HepG2 (cell line): ENCODE measurements around the gene KIZ. TPM values are rescaled to one million over a fixed set of nuclear protein-coding genes. Genes with fewer than 3 reads are reported as not detected.

Experiments used
- ATF2 ChIP-seq: sonication (generic); formaldehyde crosslinking; IDR thresholded peaks from 2 replicates; pipeline ENCODE4 v1.4.0; 2020; ENCODE audit warnings: missing genetic modification reagents
- BATF2 ChIP-seq: sonication (generic); formaldehyde crosslinking; IDR thresholded peaks from 2 replicates; pipeline ENCODE4 v1.8.0; 2022; ENCODE audit warnings: mild to moderate bottlenecking, missing genetic modification reagents, moderate library complexity
- CENPT ChIP-seq: sonication (generic); formaldehyde crosslinking; IDR thresholded peaks from 2 replicates; pipeline ENCODE4 v1.8.0; 2022; ENCODE audit warnings: low read depth, mild to moderate bottlenecking, moderate library complexity, missing genetic modification reagents
- E2F1 ChIP-seq: sonication (generic); formaldehyde crosslinking; IDR thresholded peaks from 2 replicates; pipeline ENCODE4 v1.5.0; 2020; ENCODE audit warnings: missing genetic modification reagents
- HOXD1 ChIP-seq: sonication (generic); formaldehyde crosslinking; IDR thresholded peaks from 2 replicates; pipeline ENCODE4 v1.5.0; 2020; ENCODE audit warnings: missing genetic modification reagents
- MBNL3 ChIP-seq: fragments of 250-450 bp; sonication (Bioruptor Pico); conservative IDR thresholded peaks from 2 replicates; pipeline ENCODE4 v1.8.0; 2022; ENCODE audit warnings: mild to moderate bottlenecking, inconsistent platforms
- MED8 ChIP-seq: sonication (generic); formaldehyde crosslinking; IDR thresholded peaks from 2 replicates; pipeline ENCODE4 v1.8.1; 2023; ENCODE audit warnings: mild to moderate bottlenecking, missing genetic modification reagents; ENCODE audit not compliant: insufficient replicate concordance
- PHF8 ChIP-seq: sonication (generic); formaldehyde crosslinking; IDR thresholded peaks from 2 replicates; pipeline ENCODE4 v1.5.0; 2020; ENCODE audit warnings: missing genetic modification reagents
- SAFB2 ChIP-seq: sonication (generic); formaldehyde crosslinking; IDR thresholded peaks from 2 replicates; pipeline ENCODE4 v1.5.1; 2020; ENCODE audit warnings: missing genetic modification reagents, low read depth, mild to moderate bottlenecking, borderline replicate concordance
- SIX1 ChIP-seq: sonication (generic); formaldehyde crosslinking; IDR thresholded peaks from 2 replicates; pipeline ENCODE4 v1.4.0; 2020; ENCODE audit warnings: missing genetic modification reagents, borderline replicate concordance
- TERF1 ChIP-seq: sonication (generic); formaldehyde crosslinking; IDR thresholded peaks from 2 replicates; pipeline ENCODE4 v1.8.0; 2022; ENCODE audit warnings: mild to moderate bottlenecking, missing genetic modification reagents, moderate library complexity
- UBTF ChIP-seq: sonication (generic); formaldehyde crosslinking; IDR thresholded peaks from 2 replicates; pipeline ENCODE4 v1.4.0; 2020; ENCODE audit warnings: mild to moderate bottlenecking, missing genetic modification reagents
- ZBTB33 ChIP-seq: sonication (generic); formaldehyde crosslinking; IDR thresholded peaks from 2 replicates; pipeline ENCODE4 v1.4.0; 2020; ENCODE audit warnings: missing genetic modification reagents
- ZBTB38 ChIP-seq: sonication (generic); formaldehyde crosslinking; IDR thresholded peaks from 2 replicates; pipeline ENCODE4 v1.5.1; 2020; ENCODE audit warnings: mild to moderate bottlenecking, missing genetic modification reagents
- ZBTB49 ChIP-seq: sonication (generic); formaldehyde crosslinking; IDR thresholded peaks from 2 replicates; pipeline ENCODE4 v1.4.0; 2020; ENCODE audit warnings: missing genetic modification reagents, borderline replicate concordance
- ZNF569 ChIP-seq: sonication (generic); formaldehyde crosslinking; IDR thresholded peaks from 2 replicates; pipeline ENCODE4 v1.5.0; 2020; ENCODE audit warnings: mild to moderate bottlenecking, missing genetic modification reagents, moderate library complexity, borderline replicate concordance
- ZNF772 ChIP-seq: sonication (generic); formaldehyde crosslinking; IDR thresholded peaks from 2 replicates; pipeline ENCODE4 v1.5.0; 2020; ENCODE audit warnings: mild to moderate bottlenecking, missing genetic modification reagents
- polyA plus RNA-seq, 8 experiments: library from polyadenylated mRNA; depleted of rRNA in 3 of 8; stranded (reverse) in 7 of 8; unstranded in 1 of 8; fragments of >200 nt; fragmentation: Illumina TruSeq in 4 of 8; extraction: Trizol in 4 of 8; gene quantifications; 2 replicates each; pipeline versions ENCODE4 v1.2.1 to v1.2.3, GENCODE V29; 2011 to 2016; ENCODE audit warnings: low read depth in 4 of 8, missing spikeins in 1 of 8, mixed read lengths in 1 of 8; ENCODE audit not compliant: insufficient read depth in 1 of 8
- total RNA-seq, 5 experiments: library from RNA; depleted of rRNA; stranded (reverse); fragments of >200 nt; fragmentation: Illumina TruSeq; extraction: Trizol; gene quantifications; 2 replicates each; pipeline ENCODE4 v1.2.3, GENCODE V29; 2016; ENCODE audit warnings: low read depth in 1 of 5

The KIZ gene
- total and polyA plus RNA-seq, 2 of the 13 experiments (the other 11 are each of a cell fraction or from before 2014, with no cell fraction given): 46.3 to 114 TPM

GRCh38 chr20:21133917-21134622, 8.2 kb downstream of the KIZ start (continued):
- TF ChIP-seq CENPT: 0 out of 2 replicates have a peak, but pooled peaks have one; percentile 40
- no peak for TF ChIP-seq TERF1 (CRISPR knock-in tag)
- TF ChIP-seq ZNF569 (CRISPR knock-in tag): no peak
- TF ChIP-seq E2F1 (CRISPR knock-in tag): no peak
- TF ChIP-seq SAFB2 (CRISPR knock-in tag): no peak
- no peak for TF ChIP-seq ZNF772 (CRISPR knock-in tag)
- TF ChIP-seq ATF2 (CRISPR knock-in tag): no peak
- TF ChIP-seq ZBTB38 (CRISPR knock-in tag): no peak; the same call in 1 of the 2 replicates
- TF ChIP-seq ZBTB49: no peak
- no peak for TF ChIP-seq MBNL3 (CRISPR knock-in tag)
- no peak for TF ChIP-seq MED8 (CRISPR knock-in tag)
- TF ChIP-seq UBTF (CRISPR knock-in tag): no peak
- TF ChIP-seq BATF2 (CRISPR knock-in tag): no peak
- peak; percentile 90 for TF ChIP-seq ZBTB33 (CRISPR knock-in tag)
- TF ChIP-seq SIX1 (CRISPR knock-in tag): no peak
- no peak for TF ChIP-seq HOXD1 (CRISPR knock-in tag)
- TF ChIP-seq PHF8 (CRISPR knock-in tag): no peak
